ENCODE measurements around the gene KRT71.
"Not testable (repeated sequence)": the region's sequence is repeated elsewhere in the genome, so short reads cannot be mapped to it uniquely, and the experiment has no call there.

KRT71 gene

DNA sequence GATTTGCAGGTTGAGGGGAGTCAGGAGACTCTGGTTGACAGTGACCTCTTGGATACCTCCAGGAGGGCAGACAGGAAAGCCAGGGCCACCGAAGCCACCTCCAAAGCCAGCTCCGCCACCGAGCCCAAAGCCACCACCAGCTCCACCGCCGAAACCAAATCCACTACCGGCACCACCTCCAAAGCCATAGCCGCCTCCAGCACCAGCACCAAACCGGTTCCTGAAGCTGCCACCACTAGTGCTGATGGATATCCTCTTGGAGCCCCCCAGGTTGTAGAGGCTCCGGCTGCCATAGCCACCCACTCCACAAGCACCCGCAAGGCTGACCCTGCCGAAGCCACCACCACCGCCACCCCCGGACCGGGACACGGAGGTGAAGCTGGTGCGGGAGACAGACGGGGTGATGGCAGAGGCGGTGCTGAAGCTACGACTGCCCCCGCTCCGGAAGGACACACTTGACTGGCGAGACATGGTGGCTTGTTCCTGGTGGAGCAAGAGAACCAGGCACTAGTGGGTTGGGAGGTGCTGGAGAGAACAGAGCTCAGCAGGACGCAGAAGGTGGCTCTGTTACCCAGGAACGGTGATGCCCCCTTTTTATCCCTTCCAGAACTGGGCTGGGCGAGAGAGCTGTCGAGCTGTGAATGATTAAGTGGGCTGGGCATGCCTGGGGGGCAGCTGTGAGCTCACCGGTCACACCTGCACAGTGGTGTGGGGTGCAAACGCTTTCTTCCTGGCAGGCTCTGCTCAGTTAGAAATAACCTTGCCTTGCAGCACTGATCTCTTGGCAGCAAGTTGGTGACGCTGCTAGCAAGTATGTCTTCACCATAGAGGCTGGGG lies 32.9 kb downstream of the KRT71 start, which contains the start of gene KRT5:
Gene KRT5, minus strand, starts transcription at position 569 of the 837 bp plus-strand sequence. Its CDS starts 98 bp downstream, at position 471.
- DNase-seq, result no peak

DNA sequence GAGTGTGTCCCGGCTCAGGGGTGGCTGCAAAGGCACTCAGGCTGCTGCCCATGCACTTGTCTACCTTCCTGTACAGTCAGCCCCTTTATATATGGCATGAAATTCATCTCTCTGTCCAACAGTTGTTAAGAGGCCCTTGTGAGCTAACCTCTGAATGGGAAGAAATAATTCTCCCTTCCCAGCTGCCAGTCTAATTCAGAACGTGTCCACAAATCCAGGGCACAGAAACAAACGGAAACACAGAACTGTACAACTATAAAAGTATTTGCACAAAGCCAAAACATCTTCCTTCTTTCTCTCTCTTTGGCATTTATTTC lies 33.6 kb downstream of the KRT71 start:
- DNase-seq, result no peak

DNA sequence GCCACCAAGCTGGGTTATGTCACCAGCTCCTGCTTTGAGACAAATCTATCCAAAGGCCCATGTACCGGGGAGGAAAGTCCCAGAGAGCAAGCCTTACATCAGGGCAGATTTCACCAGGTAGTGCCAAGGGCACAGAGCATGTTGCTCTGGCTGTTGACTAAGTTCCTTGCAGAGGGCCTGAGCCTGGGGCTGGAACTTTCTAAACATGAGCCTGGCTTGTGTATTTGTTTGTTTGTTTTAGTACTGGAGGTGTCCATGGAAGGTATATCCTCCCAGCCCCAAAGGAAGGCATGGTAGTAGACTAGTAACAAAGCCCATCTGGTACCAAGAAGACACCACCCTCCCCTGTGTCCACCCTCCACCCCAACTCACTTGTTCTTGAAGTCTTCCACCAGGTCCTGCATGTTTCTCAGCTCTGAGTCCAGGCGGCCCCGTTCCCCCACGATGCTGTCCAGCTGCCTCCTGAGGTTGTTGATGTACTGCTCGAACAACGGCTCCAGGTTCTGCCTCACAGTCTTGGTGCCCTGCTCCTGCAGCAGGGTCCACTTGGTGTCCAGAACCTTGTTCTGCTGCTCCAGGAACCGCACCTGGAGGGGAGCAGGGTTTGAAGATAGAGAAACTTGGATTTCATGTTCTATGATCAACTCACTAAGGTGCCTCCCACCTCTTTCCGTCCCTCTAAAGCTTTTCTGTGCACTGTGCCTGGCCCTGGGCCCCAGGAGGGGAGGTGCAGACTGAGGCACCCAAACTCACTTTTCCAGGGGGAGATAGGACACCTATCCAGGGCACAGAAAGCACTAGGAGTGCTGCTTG lies 34.2 kb downstream of the KRT71 start:
- DNase-seq, result no peak

DNA sequence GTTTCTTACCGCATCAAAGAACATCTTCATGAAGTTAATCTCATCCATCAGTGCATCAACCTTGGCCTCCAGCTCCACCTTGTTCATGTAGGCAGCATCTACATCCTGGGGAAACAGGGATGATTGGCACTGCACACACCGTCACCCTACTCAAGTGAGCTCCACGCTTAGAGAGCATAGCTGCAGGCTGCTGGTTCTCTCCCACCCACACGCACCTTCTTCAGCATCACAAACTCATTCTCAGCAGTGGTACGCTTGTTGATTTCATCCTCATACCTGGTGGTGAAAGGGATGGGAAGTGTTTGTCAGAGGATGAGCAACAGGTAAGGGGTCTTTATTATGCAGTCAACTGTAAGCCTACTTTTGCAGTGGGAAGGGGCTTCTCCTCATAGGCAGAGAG lies 35.1 kb downstream of the KRT71 start:
- no peak for DNase-seq

DNA sequence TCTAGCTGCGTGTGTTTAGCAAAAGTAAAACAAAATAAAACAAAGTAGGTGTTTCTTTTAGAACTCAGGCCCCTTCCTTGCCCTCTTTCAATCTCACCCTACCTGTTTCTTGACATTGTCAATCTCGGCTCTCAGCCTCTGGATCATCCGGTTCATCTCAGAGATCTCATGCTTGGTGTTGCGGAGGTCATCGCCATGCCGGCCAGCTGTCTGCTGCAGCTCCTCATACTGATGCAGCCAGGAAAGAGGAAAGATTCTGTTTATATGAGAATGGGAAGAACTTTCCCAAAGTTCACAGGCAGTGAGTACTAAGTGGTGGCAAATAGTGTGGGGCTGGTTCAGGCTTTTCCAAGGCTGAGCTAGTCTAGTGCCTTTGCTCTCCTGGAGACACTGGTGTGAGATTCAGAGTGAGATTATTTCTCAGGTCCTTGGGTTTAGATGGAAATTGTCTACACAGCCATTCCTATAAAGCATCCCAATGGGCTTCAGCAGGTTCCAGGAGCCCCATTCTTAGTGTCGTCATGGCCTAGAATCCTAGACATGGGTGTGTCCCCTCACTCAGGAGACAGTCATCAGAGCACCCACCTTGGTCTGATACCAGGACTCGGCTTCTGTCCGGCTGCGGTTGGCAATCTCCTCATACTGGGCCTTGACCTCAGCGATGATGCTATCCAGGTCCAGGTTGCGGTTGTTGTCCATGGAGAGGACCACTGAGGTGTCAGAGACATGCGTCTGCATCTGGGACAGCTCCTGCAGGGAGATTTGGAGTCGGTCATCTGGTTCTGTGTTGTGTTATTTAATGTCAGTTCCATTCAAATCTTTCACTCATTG lies 35.7 kb downstream of the KRT71 start:
- no peak for DNase-seq

DNA sequence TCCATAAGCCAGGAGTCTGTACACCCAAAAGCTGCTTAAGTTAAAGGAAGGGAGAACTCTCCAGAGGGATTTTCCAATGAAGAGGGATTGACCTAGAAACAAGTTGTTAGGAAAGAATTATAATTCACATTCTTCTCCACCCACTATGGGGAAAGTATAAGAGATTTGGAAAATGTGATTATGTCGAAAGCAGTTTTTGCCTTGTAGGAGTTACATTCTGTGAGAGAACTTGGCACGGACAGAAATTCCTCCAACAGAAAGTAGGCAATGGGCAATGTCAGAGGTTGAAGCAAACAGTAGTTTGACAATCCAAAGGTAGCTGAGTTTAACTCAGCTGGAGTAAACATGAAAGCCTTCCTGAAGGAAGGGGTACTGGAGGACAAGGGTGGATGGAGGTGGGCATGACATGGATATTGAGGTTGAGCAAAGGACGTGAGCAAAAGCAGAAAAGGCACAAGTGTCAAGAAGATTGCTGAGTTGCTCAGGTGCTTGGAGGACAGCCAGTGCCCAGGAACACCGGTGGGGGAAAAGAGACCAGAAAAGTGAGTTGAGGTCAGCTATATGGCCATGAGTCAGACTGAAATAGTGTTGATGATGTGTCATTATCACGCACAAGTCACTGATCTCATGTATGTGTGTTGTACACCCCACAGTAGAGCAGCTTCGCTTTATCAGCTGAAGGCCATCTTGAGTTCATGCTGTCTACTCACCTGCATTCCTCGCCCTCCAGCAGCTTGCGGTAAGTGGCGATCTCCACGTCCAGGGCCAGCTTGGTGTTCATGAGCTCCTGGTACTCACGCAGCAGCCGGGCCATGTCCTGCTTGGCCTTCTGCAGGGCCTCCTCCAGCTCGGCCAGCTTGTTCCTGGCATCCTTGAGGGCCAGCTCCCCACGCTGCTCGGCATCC lies 36.8 kb downstream of the KRT71 start:
- no peak for DNase-seq

DNA sequence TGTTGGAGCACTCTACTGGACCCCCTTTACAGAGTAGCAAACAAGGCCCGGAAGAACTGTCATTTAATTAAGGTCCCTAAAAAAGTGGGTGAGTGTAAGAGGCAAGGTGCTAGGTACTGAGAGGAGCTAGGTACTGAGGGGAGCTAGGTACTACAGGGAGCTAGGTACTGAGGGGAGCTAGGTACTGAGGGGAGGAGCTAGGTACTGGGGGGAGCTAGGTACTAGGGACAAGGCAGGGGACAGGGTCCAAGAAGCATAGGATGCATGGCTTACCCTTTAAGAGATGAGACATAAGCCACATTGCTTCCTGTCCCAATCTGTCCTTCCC lies 37.7 kb downstream of the KRT71 start:
- no peak for DNase-seq

DNA sequence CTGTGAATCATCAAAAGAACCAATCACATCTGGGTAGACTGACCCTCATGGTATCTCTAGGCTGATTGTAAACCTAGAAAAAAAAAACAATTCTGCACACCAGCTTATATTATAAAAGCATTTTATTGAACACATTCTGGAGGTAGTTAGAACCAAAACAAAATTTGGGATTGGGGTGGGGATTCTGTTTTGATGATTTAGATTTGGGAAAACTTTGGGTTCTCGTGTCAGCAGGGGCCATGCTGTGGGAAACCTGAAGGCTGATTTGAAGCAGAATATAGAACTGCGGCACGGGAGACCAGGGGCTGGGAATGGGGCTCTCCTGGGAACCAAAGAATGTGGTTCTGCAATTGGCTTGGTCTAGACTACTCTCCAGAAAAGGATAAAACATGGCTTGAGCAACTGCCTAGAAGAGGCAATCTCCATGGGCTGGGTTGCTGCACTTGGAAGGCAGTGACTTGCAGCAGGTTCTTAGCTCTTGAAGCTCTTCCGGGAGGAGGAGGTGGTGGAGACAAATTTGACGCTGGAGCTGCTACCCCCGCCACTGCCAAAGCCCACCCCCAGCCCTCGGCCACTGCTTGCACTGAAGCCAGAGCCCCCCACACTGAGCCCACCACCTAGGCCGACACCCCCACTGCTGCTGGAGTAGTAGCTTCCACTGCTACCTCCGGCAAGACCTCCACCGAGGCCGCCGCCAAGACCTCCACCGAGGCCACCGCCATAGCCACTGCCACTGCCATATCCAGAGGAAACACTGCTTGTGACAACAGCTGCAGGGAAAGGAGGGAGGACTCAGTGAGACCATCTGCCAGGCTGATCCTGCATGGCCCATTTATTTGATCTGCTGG lies 38.2 kb downstream of the KRT71 start:
- DNase-seq, result no peak

DNA sequence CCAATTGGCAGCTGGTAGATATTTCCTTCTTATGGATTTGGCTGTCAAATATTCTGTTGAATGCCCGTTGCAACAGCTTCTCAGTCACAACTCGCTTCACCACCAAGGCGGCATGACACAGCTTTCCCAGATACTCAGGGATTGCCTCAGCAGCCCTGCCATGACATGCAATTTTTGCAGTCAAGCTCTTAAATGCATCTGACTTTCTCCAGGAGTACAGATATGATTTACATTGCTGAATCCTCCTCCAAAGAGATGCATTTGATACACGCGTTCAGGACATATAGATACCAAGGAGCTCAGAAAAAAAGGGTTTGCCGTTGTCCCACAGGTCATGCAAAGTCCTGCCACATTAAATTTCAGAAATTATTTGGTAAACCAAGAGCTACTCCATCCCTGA lies 39.2 kb downstream of the KRT71 start:
- DNase-seq, result no peak

DNA sequence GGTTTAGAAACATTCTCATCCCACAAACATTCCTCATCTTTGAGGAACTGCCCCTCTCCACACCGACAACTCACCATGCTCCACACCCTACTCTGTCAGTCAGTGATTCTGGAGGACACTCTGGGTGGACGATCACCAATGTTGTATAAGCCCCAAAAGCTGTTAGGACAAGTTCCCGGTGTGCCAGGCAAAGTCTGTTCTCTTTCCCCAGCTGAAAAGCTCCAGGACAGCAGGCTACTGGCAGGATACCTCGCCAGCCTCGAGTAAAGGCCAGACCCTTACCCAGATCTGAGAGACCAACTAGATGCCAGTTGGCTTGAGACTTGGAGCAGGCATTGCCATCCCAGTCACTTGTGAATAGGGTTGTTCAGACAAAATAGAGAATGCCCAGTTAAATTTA lies 44.7 kb downstream of the KRT71 start:
- no peak for DNase-seq

DNA sequence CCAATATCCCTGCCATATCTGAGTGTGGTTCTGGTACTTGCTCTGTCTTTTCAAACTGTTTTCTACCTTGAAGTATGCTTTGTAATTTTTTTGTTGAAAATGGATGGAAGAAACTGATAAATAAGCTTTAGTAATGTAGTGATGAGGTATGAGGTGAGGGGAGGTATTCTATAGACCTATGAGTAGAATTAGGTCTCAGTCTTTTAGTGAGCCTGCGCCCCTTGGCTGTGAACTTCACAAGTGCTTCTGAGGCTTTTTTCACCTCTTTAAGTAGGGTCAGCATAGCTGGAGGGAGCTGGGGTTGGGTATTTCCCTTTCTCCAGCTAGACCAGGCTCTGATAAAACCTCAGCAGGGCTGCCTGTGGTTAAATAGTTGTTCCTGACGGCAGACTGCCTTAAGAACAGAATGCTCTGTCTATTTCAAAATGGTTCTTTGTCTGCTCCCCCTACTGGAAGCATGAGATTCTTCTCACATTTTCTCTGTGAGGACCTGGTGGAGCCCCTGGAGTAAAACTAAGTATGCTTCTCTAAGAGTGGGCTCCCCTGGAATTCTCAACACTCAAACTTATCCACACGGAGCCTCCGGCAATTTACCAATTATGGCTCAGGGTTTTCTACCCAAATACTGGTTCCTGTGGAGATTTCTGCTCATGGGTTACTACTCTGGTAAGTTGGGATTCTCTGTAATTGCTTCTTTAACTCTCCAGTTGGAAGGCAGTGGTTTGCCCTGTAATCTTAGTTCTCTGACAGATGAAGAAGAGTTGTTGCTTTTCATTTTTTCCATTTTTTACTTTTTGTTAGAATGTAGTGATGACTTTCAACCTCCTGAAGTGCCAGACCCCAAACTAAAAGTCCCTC lies 45.9 kb downstream of the KRT71 start:
- DNase-seq, result no peak

DNA sequence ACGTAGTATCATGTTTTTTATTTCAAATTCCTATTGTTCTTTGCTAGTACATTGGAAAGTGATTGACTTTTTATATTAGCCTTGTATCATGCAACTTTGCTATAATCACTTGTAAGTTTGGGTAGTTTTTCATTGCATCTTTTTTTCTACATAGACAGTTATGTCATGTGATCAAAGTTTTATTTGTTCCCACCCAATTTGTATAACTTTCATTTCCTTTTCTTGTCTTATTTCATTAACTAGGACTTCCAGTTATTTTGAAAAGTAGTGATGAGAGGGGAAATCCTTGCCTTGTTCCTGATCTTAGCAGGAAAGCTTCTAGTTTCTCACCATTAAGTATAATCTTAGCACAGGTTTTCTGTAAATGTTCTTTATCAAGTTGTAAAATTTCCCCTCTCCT lies 50.1 kb downstream of the KRT71 start:
- no peak for DNase-seq

DNA sequence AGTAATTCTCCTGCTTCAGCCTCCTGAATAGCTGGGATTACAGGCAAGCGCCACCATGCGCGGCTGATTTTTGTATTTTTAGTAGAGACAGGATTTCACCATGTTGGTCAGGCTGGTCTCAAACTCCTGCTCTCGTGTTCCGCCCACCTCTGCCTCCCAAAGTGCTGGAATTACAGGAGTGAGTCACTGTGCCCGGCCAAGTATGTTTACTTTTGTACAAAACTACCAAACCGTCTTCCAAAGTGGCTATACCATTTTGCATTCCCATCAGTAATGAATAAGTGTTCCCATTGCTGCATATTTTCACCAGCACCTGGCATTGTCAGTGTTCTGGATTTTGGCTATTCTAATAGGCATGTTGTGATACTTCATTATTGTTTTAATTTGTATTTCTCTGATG lies 51.5 kb downstream of the KRT71 start:
- no peak for DNase-seq

DNA sequence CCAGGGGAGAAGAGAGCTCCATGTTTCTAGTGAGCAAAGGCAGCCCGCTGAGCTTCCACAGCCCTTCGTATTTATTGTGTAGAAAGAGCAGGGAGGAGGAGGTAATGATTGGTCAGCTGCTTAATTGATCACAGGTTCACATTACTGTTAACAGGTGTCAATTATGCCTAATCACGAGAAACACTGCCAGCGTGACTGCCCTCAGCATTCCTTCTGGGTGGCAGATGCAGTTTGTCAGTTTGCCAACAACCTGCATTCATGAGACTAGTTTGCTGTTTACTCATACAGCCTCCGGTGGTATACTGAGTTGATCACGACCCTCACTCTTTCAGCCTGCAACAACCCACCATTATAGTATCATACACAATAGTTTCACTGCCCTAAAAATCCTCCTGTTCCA lies 52.4 kb downstream of the KRT71 start:
- DNase-seq, result not testable (repeated sequence)

DNA sequence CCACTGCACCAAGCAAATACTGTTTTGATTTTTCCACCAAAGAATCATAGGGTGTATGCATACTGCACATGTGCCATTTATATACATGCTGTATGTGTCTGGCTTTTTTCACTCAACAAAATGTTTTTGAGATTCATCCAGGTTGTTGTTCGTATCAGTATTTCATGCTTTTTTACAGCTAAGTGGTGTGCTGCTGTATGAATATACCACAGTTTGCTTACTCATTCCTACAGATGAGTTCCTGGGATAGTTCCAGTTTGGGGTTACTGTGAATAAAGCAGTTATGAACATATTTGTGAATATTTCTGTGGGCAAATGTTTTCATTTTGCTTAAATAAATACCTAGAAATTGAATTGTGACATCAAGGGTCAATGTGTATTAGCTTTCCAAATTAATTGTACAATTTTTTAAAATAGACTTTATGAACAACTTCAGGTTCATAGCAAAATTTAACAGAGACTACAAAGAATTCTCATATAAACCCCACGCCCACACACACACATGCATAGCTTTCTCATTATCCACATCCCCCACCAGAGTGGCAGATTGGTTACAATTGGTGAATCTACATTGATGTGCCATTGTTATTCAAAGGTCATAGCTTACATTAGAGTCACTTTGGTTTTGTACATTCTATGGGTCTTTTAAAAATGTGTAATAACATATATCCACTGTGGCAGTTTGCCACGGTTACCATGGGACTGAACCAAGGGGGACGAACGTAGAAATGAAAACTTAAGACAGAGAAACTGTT lies 53.0 kb downstream of the KRT71 start:
- no peak for DNase-seq

DNA sequence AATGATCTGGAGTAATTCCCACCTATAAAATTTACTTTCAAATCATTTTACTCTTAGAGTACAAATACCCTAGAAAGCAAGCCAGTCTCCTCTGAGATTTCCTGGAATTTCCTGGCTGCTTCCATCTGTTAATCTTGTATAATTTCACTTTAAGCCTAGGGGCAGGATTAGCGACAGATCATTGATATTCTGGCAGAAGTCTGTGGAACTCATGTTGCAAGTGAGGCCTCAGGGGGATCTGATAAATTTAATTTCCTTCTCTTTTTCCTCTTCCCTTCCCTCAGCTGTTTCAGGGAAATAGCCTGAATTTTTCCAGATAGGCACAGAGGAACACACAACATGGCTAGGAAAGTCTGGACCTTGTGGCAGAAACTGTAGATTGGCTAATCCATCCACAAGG lies 54.0 kb downstream of the KRT71 start:
- DNase-seq, result no peak

DNA sequence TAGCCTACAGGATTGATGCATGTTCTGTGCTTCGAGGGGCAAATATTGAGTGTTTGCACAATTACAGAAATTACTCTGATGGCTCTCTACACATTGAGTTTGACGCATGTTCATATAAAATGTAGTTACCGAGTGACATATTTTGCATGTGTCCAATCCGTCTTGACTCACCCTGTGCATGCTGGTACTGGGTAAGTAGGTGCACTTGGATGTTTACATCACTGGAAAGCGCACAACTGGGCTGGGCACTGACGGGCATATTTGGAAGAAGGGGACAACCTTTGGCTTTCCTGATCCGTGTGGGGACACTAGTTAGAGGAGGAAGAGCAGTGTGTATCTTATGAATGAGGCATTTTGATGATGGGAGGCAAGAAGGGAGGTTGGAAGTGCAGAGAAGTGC lies 55.0 kb downstream of the KRT71 start:
- DNase-seq, result no peak

DNA sequence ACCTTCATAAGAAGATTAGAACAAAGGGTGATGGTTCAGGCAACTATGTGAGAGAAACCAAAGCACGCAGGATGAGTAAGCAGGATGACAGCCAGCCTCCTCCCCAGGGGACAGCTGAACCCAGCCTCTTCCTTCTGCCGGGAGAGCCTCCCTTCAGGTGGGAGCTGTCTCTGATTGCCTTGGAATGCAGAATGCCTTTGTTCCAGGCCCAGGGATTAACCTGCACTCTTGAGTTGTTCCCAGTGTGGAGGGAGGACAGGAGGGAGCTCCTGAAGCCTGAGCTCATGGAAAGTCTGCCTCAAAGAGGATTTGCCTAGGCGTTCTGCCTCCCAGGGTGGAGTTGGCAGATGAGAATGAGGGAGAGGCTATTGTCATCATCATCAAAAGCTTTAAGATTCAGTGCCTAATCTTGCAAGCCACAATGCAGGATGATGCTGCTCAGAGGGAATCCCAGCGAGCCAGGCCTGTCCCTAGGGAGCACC lies 56.3 kb downstream of the KRT71 start:
- peak; percentile 15 for DNase-seq

DNA sequence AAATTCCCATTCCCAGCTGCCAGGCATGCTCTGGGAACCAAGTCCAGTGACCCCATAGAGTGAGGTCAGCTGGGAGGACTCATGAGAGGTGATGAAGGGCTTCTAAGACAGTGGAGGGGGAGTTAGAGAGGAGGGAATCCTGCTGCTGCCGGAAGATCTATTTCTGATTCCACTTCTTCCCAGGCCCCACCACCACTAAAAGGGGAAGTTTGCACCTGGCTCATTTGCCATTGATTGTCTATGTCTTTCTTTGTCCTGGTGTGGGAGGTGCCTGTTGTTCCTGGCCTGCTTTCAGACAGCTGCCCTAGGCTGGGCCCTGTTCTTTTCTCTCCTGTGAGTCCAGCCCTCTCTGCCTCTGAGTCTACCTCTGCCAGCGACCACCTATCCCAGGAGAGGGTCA lies 56.9 kb downstream of the KRT71 start:
- peak; percentile 64 for DNase-seq

DNA sequence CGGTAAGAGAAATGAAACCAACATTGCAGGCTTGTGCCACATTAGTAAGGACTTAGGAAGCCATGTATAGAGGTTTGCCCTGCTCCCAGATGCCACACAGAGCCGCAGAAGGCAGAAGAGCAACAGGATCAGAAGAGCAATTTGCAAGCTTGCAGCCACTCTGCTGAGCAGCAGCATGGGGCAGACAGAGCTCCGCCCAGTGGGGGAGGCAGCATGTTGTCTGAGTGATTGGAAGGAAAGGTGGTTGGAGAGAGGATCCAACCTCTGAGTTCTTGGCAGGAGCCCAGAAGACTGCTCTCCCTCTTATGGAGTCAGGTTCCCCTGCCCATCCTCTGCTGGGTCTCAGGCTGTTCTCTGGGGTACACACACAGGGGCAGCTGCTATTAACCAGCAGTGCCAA lies 57.6 kb downstream of the KRT71 start:
- DNase-seq, result peak; percentile 83
